Measurements from ENCODE around the gene IRF4.

- TF ChIP-seq CTCF (IDR thresholded peaks at IDR 0.05) (no peak), POLR2A (IDR thresholded peaks at IDR 0.05) (no peak)
These were observed 60.3 kb downstream of the IRF4 start for GRCh38 chr6:451847-452246.
